Measurements from ENCODE around the gene RBM6.
A peak's percentile ranks its signal among the peaks of the same experiment; 100 is the strongest.

The RBM6 gene

DNA sequence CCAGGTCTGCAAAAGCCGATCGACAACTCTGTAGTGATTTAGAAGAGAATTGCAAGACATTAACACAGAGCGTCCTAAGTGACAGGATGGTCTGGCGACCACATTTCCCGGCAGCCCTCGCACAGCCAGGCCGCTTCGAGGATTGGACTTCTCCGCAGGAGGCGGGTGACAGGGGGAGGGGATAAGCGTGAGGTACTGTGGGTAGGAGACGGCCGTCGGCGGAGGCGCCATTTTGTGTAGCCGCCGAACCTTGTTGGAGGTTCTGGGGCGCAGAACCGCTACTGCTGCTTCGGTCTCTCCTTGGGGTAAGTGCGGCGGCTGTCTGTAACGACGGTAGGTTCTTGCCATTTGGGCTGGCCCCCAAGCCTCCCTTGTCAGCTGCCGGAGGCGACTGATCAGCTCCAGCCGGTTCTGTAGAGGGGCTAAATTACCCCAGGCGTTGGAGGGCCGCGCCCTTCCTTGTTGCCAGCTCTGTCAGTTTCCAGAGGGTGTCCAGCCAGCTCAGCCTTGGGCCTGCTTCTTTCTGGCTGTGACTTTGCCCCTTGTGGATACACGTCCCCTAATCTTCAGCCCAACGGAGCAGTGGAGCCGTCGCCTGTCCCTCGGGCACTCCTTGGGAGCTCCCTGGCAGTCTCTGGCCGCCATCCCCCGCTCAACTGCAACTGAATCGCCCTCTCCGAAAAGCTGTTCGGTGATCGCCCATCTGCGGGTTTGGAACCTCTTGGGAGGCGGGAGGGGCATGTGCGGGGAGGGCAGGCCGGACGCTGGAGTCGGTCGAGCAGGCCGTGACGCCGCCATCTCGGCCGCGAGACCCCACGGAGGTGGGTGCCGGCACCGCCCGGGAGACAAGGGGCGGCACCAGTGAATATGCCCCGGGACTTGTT, 149.0 kb downstream of the RBM6 start, which contains the start of gene RBM5:
RBM5 (plus strand) TSS at position 195 of the 884 bp plus-strand sequence. CDS start 1,516 bp downstream, outside the sequence.
- peak; percentile 9 to 95 (median 87) for DNase-seq

DNA sequence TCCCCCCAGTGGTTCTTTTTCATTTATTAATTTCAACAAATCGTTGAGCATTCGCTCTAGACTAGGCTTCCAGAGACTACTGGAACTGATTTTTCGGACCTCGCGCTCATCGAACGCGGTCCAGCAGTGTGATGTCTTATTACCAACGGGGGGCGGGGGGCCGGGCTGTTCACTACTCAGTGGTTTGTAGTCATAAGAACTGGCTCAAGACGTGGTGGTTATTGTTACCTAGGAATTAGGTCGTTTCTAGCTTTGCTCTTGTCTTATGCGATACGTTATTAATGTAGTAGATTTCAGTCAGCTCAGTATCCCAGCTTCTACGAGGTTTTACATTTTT, 149.6 kb downstream of the RBM6 start:
- peak in 9 of 56 donors; percentile 15 to 43 (median 25) for DNase-seq

GRCh38 chr3:50090984-50091383, 151.0 kb downstream of the RBM6 start:
- DNase-seq: no peak

GRCh38 chr3:50095352-50095998, 155.5 kb downstream of the RBM6 start:
- no peak for DNase-seq

GRCh38 chr3:50100386-50100785, 160.4 kb downstream of the RBM6 start:
- no peak for DNase-seq

- DNase-seq: no peak
These were observed 161.3 kb downstream of the RBM6 start for GRCh38 chr3:50100956-50101845.

DNA sequence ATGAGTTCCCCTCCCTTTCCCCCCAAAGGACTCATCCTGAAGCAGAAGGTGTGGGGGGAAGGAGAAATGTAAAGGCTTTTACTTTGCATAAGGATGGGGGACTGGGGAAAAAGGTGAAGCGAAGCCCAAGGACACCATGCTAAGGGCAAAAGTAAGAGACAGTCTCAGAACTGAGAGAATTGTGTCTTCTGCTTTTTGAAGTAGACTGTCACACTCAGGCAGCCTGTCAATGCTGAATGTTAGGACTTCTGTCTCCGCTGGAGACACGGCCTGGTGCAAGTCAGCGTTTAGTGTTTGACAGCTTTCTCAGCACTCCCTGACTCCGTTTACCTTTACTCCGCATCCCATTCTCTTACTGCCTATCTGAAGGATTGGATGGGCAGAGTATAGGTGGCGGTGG, 162.6 kb downstream of the RBM6 start:
- no peak for DNase-seq

DNA sequence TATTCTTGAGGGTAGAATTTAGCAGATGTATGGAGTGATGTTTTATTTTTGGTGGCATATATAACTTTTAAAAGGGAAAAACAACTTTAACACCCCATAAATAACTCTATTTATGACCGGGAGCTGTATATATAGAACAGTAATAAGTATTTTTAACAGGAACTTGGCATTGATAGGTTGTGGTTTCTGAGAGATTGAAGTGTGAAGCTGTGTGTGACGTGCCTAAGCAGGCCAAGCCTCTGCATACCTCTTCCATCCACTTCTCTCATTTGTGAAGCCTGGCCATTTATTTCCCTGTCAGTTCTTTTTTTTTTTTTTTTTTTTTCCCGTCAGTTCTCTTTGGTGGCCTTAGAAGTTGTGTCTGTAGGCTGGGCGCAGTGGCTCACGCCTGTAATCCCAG, 171.8 kb downstream of the RBM6 start:
- DNase-seq: no peak

DNA sequence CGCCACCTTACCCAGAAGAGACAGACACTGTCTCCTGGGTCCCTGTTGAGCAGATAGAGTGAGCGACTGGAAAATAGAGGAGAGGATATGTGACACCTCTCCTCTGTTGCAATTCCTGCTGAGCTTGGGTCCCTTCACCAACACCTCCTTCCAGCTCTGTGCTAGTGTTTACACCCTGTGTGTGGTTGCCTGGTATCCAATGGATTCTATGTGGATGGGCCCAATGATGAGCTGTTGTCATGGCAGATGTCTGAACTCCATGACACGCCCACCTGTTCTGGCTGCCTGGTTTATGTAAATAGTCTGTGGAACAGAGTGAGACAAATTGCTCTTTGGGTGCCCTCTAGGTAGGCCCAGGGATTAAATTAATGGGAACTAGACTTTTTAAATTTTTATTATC, 172.5 kb downstream of the RBM6 start:
- DNase-seq: peak in 8 of 56 donors; percentile 14 to 51 (median 34)

DNA sequence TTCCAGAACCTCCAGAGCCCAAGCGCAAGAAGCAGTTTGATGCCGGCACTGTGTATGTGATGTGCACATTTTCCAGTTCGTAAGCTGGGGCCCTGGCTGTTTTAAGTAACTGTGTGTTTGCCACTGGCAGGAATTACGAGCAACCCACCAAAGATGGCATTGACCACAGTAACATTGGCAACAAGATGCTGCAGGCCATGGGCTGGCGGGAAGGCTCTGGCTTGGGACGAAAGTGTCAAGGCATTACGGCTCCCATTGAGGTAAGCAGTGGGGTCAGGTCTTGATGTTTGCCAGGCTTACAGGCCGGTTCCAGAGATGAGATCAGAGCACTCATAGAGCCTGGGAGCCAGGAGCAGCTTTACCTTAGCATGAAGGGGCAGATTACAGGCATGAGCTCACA, 177.2 kb downstream of the RBM6 start:
- DNase-seq: no peak

DNA sequence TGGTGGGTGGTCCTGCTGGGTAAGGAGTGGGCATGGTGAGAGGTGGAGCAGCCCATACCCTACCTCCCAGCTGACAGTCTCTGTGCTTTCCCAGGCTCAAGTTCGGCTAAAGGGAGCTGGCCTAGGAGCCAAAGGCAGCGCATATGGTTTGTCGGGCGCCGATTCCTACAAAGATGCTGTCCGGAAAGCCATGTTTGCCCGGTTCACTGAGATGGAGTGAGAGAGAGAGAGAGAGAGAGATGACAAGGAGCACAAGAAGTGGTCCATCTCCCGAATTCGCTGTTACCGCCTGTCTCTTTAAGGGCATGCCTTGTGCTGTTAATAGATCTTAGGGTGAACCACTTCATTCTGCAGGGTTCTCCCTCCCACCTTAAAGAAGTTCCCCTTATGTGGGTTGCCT, 178.3 kb downstream of the RBM6 start:
- DNase-seq: no peak

DNA sequence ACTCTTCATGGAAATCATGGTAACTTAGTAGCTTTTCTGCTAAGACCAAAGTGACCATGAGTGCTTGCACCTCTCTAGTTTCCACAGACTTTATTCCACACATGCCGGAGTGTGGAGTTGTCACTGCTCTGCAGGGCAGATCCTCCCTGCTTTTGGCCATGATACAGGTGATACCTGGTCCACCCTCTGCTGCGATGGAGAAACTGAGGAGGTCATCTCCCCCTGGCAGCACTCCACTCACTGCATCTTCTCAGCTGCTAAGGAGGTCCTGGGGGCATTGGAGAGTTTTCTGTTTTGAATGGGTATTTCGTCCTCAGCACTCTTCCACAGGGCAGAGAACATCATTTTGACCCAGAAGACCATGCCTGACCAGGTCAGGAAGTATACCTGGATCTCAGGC, 179.8 kb downstream of the RBM6 start:
- no peak for DNase-seq

GRCh38 chr3:50120364-50121071, 180.6 kb downstream of the RBM6 start:
- DNase-seq: no peak

DNA sequence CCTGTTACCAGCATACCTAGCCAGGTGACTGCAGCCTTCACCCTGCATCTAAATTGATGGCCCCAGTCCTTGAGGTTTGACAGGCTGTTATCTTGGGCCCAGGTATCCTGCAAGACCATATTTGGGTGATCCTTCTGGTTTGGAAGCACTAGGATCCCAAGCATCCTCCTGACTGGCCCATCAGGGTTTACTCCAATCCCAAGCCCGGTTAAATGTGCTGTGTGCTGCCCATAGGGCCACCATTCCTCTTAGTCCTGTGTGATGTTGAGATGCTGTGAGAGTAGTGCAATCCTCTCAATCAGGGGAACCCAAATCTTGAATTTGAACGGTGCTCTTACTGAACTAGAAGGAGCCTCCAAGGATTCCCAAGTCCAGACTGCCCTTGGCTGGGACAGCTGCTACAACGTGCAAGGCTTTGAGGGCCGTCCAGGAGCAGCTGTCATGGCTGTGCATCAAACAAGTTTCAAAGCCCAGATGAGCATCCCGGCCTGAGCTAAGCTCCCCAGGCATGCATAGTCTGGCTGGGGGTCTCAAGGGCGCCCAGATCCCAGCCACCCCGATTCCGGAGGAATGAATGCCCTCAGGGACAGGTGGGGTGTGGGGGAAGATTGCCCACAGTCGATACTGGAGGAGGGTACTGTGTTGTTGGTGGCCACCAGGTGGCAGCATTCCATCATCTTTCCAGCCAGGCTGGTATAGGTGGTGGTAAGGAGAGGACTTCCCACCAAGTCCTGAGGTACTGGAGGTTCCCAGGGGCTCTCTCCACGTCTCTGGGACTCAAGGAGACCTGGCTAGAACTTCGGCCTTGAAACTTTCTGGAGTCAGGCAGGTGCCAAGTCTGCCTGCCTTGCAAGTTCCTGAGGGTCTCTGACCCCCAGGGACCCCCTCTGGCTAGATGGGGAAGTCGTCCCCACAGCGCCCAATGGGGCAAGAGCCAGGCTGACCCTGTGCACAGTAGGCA, 181.4 kb downstream of the RBM6 start:
- peak in 46 of 56 donors; percentile 4 to 78 (median 46) for DNase-seq

DNA sequence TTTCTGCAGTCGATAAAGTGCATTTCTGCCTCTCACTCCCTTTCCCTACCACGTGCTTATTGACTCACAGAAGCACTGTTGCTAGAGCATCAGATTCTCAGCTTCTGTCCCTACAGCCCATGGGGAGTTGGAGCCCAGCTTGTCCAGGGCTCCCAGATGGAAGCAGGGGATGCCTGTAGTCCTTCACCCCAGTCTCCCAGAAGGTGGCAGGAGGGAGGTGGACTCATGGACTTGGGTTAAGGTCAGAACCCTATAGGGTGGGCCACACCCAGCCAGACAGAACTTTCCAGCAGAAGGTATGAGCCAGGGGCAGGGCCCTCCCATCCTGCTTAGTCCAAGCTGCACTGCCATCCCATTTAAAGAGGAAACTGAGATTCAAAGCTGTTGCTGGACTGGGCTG, 182.1 kb downstream of the RBM6 start:
- DNase-seq: no peak

- no peak for DNase-seq
These were observed 182.9 kb downstream of the RBM6 start for GRCh38 chr3:50122661-50123391.

DNA sequence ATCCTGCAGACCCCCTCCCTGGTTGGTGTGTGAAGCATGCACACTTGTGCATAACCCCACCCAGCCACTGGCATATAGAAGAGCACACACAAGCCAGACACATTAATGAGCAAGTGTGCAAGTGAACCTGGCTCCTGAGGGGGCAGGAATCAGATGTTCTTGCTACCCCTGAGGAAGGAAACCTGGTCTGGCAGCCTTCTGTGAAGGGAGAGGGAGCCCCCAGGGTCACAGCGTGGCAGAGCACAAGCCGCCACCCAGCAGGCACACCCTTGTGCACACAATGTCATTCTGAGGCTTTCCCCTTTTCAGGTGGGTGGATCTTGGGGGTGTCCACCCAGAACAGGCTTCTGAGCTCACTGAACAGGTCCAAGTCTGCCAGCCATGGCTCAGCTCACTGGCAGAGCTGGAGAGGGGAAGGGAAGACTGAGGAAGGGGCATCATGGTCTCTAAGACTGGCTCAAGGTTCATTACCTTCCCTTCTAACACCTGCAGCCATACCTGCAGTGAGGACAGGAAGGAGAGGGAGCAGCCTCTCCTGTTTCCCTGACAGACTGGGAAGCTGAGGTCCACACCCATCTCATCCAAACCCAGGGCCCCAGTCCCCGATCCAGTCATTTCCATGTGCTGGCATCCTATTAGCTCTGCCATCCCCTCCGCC, 183.6 kb downstream of the RBM6 start:
- DNase-seq: no peak

GRCh38 chr3:50124052-50124799, 184.3 kb downstream of the RBM6 start:
- DNase-seq: no peak

Data from amygdala (tissue), 56 donors.